ENCODE results near the gene AKAP3. TPM values are rescaled to one million over a fixed set of nuclear protein-coding genes. Genes with fewer than 3 reads are reported as not detected.

AKAP3 gene
- total and polyA plus RNA-seq, 4 experiments from 2014 or later: 0.60 to 6.2 (median 3.3) TPM

DNA sequence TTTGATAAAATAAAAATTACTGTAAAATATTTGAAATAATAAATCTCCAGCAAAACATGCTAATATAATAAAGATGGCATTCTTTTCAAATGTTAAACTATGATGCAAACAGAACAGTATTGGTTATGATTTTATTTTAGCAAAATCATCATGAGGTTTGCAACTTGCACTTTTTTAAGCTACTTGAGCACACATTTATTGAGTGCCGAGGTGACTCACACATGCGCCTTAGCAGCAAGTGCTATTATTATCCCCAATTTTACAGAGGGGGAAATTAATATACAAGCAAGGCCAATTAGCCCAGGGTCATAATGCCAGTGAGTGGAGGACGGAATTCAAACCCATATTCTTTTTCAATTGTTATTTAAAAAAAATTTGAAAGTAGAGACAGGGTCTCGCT is 79.6 kb downstream of the AKAP3 start:
- no peaks in the 10 kb centered on the region for H3K4me1 ChIP-seq (ENCODE audit: insufficient read depth, low read length)
- Mint-ChIP-seq H3K36me3 (no peaks in the 10 kb centered on the region), H3K4me3 (no peak overlapping the region), H3K4me1 (peaks cover 0 to 4% (median 0%) of the 10 kb centered on the region in 4 donors), H3K27ac (no peak overlapping the region), H3K9me3 (no peaks in the 10 kb centered on the region), H3K27me3 (no peaks in the 10 kb centered on the region)
- no peak for DNase-seq
- POLR2A ChIA-PET (ENCODE audit: partially characterized antibody): no interaction called here
- no peak overlapping the region for H3K27ac ChIP-seq (ENCODE audit: low read depth, low read length)
- H3K4me3 ChIP-seq (ENCODE audit: low read length in 2 of 2): no peak overlapping the region
- no peaks in the 10 kb centered on the region for H3K36me3 ChIP-seq (ENCODE audit: insufficient read depth, low read length)
- CTCF ChIA-PET (ENCODE audit: partially characterized antibody): no interaction called here
- intact Hi-C loops (cut with micrococcal nuclease): no loop called here
- no peaks in the 10 kb centered on the region for H3K27me3 ChIP-seq (ENCODE audit: insufficient read depth, low read length)
- no peaks in the 10 kb centered on the region for H3K9me3 ChIP-seq (ENCODE audit: control insufficient read depth in 1 of 2, low read length in 2 of 2)

DNA sequence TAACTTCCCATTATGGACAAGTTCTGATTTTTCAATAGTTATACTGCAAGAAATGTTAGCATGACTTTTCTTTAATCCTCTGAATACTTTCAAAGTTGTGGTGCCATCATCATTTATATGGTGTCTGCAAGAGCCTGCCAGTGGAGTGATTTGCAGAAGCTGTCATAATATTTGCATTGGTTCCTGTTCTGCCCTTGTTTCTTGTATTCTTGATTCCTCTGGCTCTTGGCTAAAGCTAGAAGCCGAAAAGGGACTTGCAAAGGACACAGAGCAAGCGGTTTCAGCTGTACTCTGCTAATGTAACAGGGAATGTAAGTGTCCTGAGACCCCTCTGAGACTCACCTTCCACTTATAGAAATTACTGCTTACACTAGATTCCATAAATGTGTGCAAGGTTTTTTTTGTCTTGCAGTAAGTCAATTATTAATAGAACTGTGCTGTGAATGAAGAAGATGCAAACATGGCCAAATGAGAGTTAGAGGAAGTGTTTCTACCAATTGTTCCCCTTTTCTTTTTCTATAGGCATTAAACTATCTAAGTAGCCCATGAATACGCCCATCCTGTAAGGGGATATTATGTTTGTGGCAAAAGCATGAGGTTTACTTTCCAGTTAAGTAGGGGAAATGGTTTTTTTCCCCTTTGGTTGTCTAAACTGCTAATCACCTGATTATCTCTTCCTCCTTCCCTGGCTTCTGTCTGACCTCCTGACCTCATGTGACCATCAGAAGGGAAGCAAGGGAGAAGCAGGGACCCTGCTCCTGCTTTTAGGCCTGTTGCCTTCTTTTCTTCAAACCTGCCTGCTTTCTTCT is 81.6 kb downstream of the AKAP3 start:
- Histone ChIP-seq H3K27me3 (ENCODE audit: insufficient read depth, low read length) (no peaks in the 10 kb centered on the region), H3K27ac (ENCODE audit: low read depth, low read length) (no peak overlapping the region), H3K9me3 (ENCODE audit: control insufficient read depth in 1 of 2, low read length in 2 of 2) (no peaks in the 10 kb centered on the region), H3K4me1 (ENCODE audit: insufficient read depth, low read length) (no peaks in the 10 kb centered on the region), H3K4me3 (ENCODE audit: low read length in 2 of 2) (no peak overlapping the region), H3K36me3 (ENCODE audit: insufficient read depth, low read length) (no peaks in the 10 kb centered on the region)
- DNase-seq: no peak
- no peak overlapping the region for H3K27ac Mint-ChIP-seq
- peaks cover 0 to 5% (median 2%) of the 10 kb centered on the region in 4 donors for H3K4me1 Mint-ChIP-seq
- no peaks in the 10 kb centered on the region for H3K9me3 Mint-ChIP-seq
- no peak overlapping the region for H3K4me3 Mint-ChIP-seq
- peaks cover 0 to 6% of the 10 kb centered on the region in 2 donors for H3K27me3 Mint-ChIP-seq
- ChIA-PET CTCF (ENCODE audit: partially characterized antibody) (no interaction called here), POLR2A (ENCODE audit: partially characterized antibody) (no interaction called here)
- no peaks in the 10 kb centered on the region for H3K36me3 Mint-ChIP-seq
- intact Hi-C loops (cut with micrococcal nuclease): no loop called here

DNA sequence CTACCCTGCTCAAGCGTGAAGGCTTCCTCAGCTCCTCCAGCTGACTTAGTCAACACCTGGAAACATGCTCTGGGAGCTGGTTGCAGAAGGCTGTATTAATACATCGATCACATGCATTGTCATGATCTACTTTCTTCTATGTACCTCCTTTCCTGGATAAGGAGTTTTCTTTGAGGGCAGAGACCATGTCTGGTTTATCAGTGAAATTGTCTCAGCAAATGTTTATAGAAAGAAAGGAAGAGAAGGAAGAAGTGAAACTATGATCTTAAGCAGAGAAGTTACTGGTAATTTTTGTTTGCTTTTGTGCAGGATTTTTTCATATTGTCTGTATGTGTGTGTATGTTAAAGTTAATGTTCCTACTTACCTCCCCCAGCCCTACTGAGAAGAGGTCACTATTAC is 82.4 kb downstream of the AKAP3 start:
- Mint-ChIP-seq H3K4me3 (no peak overlapping the region), H3K4me1 (peaks cover 0 to 9% (median 3%) of the 10 kb centered on the region in 4 donors), H3K9me3 (no peaks in the 10 kb centered on the region), H3K27me3 (peaks cover 0 to 6% of the 10 kb centered on the region in 2 donors), H3K36me3 (no peaks in the 10 kb centered on the region), H3K27ac (no peak overlapping the region)
- intact Hi-C loops (cut with micrococcal nuclease): no loop called here
- no peaks in the 10 kb centered on the region for H3K36me3 ChIP-seq (ENCODE audit: insufficient read depth, low read length)
- H3K9me3 ChIP-seq (ENCODE audit: control insufficient read depth in 1 of 2, low read length in 2 of 2): no peaks in the 10 kb centered on the region
- ChIA-PET POLR2A (ENCODE audit: partially characterized antibody) (no interaction called here), CTCF (ENCODE audit: partially characterized antibody) (no interaction called here)
- no peak for DNase-seq
- H3K27ac ChIP-seq (ENCODE audit: low read depth, low read length): no peak overlapping the region
- no peak overlapping the region for H3K4me3 ChIP-seq (ENCODE audit: low read length in 2 of 2)
- no peaks in the 10 kb centered on the region for H3K4me1 ChIP-seq (ENCODE audit: insufficient read depth, low read length)
- H3K27me3 ChIP-seq (ENCODE audit: insufficient read depth, low read length): no peaks in the 10 kb centered on the region

Other genes starting within 250 kb of the AKAP3 start
- gene FGF6, start 203.2 kb downstream of the AKAP3 start, total RNA-seq: not detected
- gene FGF6, start 203.2 kb downstream of the AKAP3 start, polyA plus RNA-seq: not detected
- gene RAD51AP1, start 110.2 kb downstream of the AKAP3 start, total RNA-seq: 1 to 10 TPM in 1 of 2 experiments, under 1 TPM in 1; 0.58 to 1.5 TPM
- 1 to 10 TPM in 1 of 2 donors, under 1 TPM in 1; 0.62 to 2.9 TPM for gene RAD51AP1, start 110.2 kb downstream of the AKAP3 start, polyA plus RNA-seq
- gene DYRK4, start 86.8 kb downstream of the AKAP3 start, total RNA-seq: 10 to 100 TPM; 15.6 to 21.4 TPM
- 10 to 100 TPM; 26.3 to 34.7 TPM for gene DYRK4, start 86.8 kb downstream of the AKAP3 start, polyA plus RNA-seq
- 10 to 100 TPM; 55.7 to 58.6 TPM for gene NDUFA9, start 63 bp upstream of the AKAP3 start, total RNA-seq
- 100 to 1,000 TPM; 134 to 246 TPM for gene NDUFA9, start 63 bp upstream of the AKAP3 start, polyA plus RNA-seq
- gene GALNT8, start 71.3 kb upstream of the AKAP3 start, total RNA-seq: 1 to 10 TPM in 1 of 2 experiments, under 1 TPM in 1; 0.99 to 1.3 TPM
- 1 to 10 TPM; 2.0 to 3.4 TPM for gene GALNT8, start 71.3 kb upstream of the AKAP3 start, polyA plus RNA-seq